Lung (tissue), 12 donors: ENCODE results near the gene BAD. TPM values are rescaled to one million over a fixed set of nuclear protein-coding genes. Genes with fewer than 3 reads are reported as not detected.

Source experiments
- ATAC-seq: fragments of 200-7000 bp; cut with Tn5 transposase; one replicate; pipeline ENCODE4 v1.9.1; 2020; ENCODE audit warnings: moderate number of reproducible peaks; ENCODE audit not compliant: insufficient read depth, low FRiP score
- DNase-seq, 3 donors: peaks; one replicate each; pipeline ENCODE4 v3.0.0-alpha.2; 2013 to 2017
- H3K27ac ChIP-seq, 2 donors: one replicate each; pipeline ENCODE4 v1.5.1; 2013; ENCODE audit warnings: mild to moderate bottlenecking in 2 of 2, moderate library complexity in 2 of 2, control low read depth in 1 of 2, inconsistent platforms in 1 of 2, low read depth in 1 of 2, low read length in 1 of 2
- H3K27me3 ChIP-seq, 3 donors: one replicate each; pipeline ENCODE4 v1.5.1; 2013; ENCODE audit warnings: low read length in 2 of 3; ENCODE audit not compliant: control insufficient read depth in 3 of 3, insufficient read depth in 3 of 3
- H3K36me3 ChIP-seq, 4 donors: one replicate each; pipeline ENCODE4 v1.5.1; 2013; ENCODE audit warnings: low read length in 4 of 4, mild to moderate bottlenecking in 1 of 4, moderate library complexity in 1 of 4; ENCODE audit not compliant: control insufficient read depth in 4 of 4, insufficient read depth in 4 of 4
- H3K4me1 ChIP-seq, 5 donors: one replicate each; pipeline ENCODE4 v1.5.1; 2013; ENCODE audit warnings: low read length in 5 of 5, mild to moderate bottlenecking in 2 of 5, moderate library complexity in 1 of 5; ENCODE audit not compliant: control insufficient read depth in 5 of 5, insufficient read depth in 5 of 5
- H3K4me3 ChIP-seq: one replicate; pipeline ENCODE4 v1.5.1; 2013; ENCODE audit warnings: mild to moderate bottlenecking, control low read depth, moderate library complexity
- H3K9ac ChIP-seq, 2 donors: one replicate each; pipeline ENCODE4 v1.5.1; 2013; ENCODE audit warnings: low read length in 2 of 2, control low read depth in 1 of 2; ENCODE audit not compliant: insufficient read depth in 1 of 2
- H3K9me3 ChIP-seq, 4 donors: one replicate each; pipeline ENCODE4 v1.5.1; 2013; ENCODE audit warnings: low read length in 3 of 4, mild to moderate bottlenecking in 1 of 4, moderate library complexity in 1 of 4; ENCODE audit not compliant: control insufficient read depth in 4 of 4, insufficient read depth in 3 of 4
- CTCF ChIP-seq: IDR thresholded peaks from 2 replicates; pipeline ENCODE4 v1.5.1; 2012; ENCODE audit warnings: mild to moderate bottlenecking; ENCODE audit errors: control extremely low read depth, extremely low read depth
- WGBS, 2 donors: extraction: QIAGEN DNeasy Blood & Tissue Kit; methylation state at CpG; one replicate each; pipeline ENCODE4 v1.1.7; 2013; 5-methylcytosine and 5-hydroxymethylcytosine counted together
- polyA plus RNA-seq, 2 donors: library from polyadenylated mRNA; stranded (reverse); fragments of 200-250 nt; gene quantifications; one replicate each; pipeline ENCODE4 v1.2.1, GENCODE V29; 2013
- total RNA-seq, 2 donors: library from RNA; depleted of rRNA in 1 of 2; stranded (reverse); fragments of >200 nt in 1 of 2; gene quantifications; one replicate each; pipeline ENCODE4 v1.2.1, GENCODE V29; 2014 to 2021
- donor health status: control.
- donor health status: control.
- donor health status: Bipolar disorder and iron deficiency.
- donor health status: healthy.
- donor health status: DM: yes; HTN: yes; CAD: no.

Gene BAD
- total and polyA plus RNA-seq, 4 donors: 69.5 to 127 (median 75.5) TPM

GRCh38 chr11:64284962-64285884 lies 758 bp upstream of the BAD start, which contains the start of gene GPR137:
TSS of gene GPR137 (plus strand) at chr11:64285848. CDS start at chr11:64286525, 677 bp downstream.
- Histone ChIP-seq H3K36me3 (peaks cover 0 to 7% (median 3%) of the 10 kb centered on the region in 4 donors), H3K27me3 (peaks cover 0 to 3% (median 2%) of the 10 kb centered on the region in 3 donors), H3K4me1 (peaks cover 0 to 20% (median 0%) of the 10 kb centered on the region in 5 donors), H3K27ac (peak within 1 kb of the TSS; percentile 88 to 98), H3K9me3 (no peaks in the 10 kb centered on the region), H3K4me3 (peak within 1 kb of the TSS; percentile 48), H3K9ac (peak within 1 kb of the TSS; percentile 55 to 65)
- WGBS, 2 donors: 0% methylated on average over 84 to 102 of the region's 102 CpGs
- peak; percentile 88 to 91 (median 88) for DNase-seq
- peak; percentile 83 for ATAC-seq
- no peak for TF ChIP-seq CTCF

- Histone ChIP-seq H3K9me3 (no peaks in the 10 kb centered on the region), H3K9ac (no peak overlapping the region), H3K36me3 (peaks cover 0 to 13% (median 3%) of the 10 kb centered on the region in 4 donors), H3K4me3 (no peak overlapping the region), H3K4me1 (peaks cover 0 to 20% (median 0%) of the 10 kb centered on the region in 5 donors), H3K27ac (no peak overlapping the region), H3K27me3 (no peaks in the 10 kb centered on the region)
- ATAC-seq: no peak
- no peak for TF ChIP-seq CTCF
- 94 to 95% methylated on average over 3 of the region's 3 CpGs for WGBS, 2 donors
- no peak for DNase-seq
Measured at GRCh38 chr11:64283092-64283491, 1.4 kb downstream of the BAD start.

DNA sequence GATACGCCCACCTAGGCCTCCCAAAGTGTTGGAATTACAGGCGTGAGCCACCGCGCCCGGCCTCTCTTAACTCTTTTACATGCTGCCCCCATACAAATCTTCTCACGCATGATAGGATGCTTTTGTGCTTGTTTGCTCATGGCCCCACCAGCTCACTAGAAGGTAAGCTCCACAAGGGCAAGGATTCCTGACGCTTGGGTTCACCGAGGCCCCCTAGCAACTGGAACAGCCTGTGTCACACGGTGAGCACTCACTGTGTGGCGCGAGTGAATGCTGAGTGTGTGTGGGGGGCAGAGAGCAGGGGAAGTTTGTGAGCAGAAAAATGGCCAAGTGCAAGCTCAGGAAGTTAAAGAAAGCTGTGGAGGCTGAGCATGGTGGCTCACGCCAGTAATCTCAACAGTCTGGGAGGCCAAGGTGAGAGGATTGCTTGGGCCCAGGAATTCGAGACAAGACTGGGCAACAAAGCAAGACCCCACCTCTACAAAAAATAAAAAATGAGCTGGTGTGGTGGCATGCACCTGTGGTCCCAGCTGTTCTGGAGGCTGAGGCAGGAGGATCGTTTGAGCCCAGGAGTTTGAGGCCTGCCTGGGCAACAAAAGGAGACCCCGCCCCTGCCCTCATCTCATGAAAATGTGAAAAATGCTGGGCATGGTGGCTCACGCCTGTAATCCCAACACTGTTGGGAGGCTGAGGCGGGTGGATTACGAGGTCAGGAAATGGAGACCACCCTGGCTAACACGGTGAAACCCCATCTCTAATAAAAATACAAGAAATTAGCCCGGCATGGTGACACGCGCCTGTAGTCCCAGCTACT lies 2.3 kb downstream of the BAD start:
- Histone ChIP-seq H3K4me3 (no peak overlapping the region), H3K36me3 (peaks cover 0 to 11% (median 5%) of the 10 kb centered on the region in 4 donors), H3K4me1 (peaks cover 0 to 20% (median 0%) of the 10 kb centered on the region in 5 donors), H3K27me3 (no peaks in the 10 kb centered on the region), H3K9ac (no peak overlapping the region), H3K9me3 (no peaks in the 10 kb centered on the region), H3K27ac (no peak overlapping the region)
- no peak for DNase-seq
- no peak for TF ChIP-seq CTCF
- WGBS, 2 donors: 95 to 96% methylated on average over 22 of the region's 22 CpGs
- no peak for ATAC-seq
